ENCODE measurements around the gene DAND5. TPM values are rescaled to one million over a fixed set of nuclear protein-coding genes. Genes with fewer than 3 reads are reported as not detected.

The DAND5 gene
- total and polyA plus RNA-seq, 2 of the 13 experiments (the other 11 are each of a cell fraction or from before 2014, with no cell fraction given) = 0.04 TPM; not detected in 1

DNA sequence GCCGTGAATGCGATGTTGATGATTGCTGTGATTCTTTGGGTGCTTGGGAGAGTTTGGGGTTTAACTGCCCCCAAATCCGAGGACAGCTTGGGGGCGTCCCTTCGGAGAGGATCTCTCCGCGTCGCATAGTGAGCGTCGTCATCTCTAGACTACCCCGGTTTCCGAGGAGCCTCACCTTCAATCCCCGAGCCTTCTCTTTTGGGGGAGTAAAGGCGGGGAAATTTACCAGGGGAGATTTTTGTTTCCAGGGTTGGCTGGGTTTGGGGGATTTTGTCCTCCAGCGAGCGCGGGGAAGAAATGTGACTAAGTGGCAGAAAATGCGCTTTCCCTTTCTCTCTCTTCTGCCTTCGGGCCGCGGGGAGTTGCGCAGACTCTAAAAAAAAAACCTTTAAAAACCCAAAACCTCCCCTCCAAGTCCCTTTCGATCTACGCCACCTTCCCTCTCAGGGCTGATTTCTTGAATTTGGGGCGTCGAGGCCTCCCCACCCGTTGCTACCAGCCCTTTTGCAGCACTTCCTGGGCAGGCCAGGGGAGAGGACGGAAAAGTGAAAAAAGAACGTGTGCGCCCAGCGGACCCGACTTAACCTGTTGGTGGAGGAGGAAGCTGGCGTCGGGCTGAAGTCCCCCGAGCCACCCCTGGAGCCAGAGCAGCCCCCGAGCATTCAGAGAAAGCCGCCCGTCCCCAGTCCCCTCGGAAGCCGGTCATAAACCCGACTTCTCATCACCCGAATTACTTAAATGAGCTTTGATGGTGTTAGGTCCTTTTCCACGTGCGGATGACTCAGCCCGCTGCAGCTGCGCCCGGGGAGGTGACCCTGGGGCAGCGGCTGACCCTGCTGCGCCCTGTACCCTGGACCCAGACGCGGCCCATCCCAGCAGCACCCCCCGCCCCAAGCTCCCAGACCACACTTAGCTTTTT is 43.6 kb downstream of the DAND5 start (continued):
- no peak for TF ChIP-seq ZNF841 (CRISPR knock-in tag; IDR thresholded peaks at IDR 0.05; ENCODE audit: borderline replicate concordance)
- no peak for TF ChIP-seq NKX3-1 (CRISPR knock-in tag; IDR thresholded peaks at IDR 0.05)
- TF ChIP-seq RBM39 (IDR thresholded peaks at IDR 0.05; ENCODE audit: low read depth, low read length, poor library complexity, severe bottlenecking) = peak; percentile 83
- TF ChIP-seq ZFAT (CRISPR knock-in tag; conservative IDR thresholded peaks at IDR 0.05) = no peak
- TF ChIP-seq, protein P1, sequence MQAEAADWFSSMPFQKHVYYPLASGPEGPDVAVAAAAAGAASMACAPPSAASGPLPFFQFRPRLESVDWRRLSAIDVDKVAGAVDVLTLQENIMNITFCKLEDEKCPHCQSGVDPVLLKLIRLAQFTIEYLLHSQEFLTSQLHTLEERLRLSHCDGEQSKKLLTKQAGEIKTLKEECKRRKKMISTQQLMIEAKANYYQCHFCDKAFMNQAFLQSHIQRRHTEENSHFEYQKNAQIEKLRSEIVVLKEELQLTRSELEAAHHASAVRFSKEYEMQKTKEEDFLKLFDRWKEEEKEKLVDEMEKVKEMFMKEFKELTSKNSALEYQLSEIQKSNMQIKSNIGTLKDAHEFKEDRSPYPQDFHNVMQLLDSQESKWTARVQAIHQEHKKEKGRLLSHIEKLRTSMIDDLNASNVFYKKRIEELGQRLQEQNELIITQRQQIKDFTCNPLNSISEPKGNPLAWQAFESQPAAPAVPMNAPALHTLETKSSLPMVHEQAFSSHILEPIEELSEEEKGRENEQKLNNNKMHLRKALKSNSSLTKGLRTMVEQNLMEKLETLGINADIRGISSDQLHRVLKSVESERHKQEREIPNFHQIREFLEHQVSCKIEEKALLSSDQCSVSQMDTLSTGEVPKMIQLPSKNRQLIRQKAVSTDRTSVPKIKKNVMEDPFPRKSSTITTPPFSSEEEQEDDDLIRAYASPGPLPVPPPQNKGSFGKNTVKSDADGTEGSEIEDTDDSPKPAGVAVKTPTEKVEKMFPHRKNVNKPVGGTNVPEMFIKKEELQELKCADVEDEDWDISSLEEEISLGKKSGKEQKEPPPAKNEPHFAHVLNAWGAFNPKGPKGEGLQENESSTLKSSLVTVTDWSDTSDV (CRISPR knock-in tag; IDR thresholded peaks at IDR 0.05) = no peak
- peak; percentile 71 for TF ChIP-seq HNRNPLL (IDR thresholded peaks at IDR 0.05; ENCODE audit: low read depth, low read length, poor library complexity, severe bottlenecking)
- peak; percentile 64 for TF ChIP-seq XRCC5 (optimal IDR thresholded peaks at IDR 0.05; ENCODE audit: low read length)
- TF ChIP-seq CC2D1A (CRISPR knock-in tag; IDR thresholded peaks at IDR 0.05) = no peak
- TF ChIP-seq, protein P2, sequence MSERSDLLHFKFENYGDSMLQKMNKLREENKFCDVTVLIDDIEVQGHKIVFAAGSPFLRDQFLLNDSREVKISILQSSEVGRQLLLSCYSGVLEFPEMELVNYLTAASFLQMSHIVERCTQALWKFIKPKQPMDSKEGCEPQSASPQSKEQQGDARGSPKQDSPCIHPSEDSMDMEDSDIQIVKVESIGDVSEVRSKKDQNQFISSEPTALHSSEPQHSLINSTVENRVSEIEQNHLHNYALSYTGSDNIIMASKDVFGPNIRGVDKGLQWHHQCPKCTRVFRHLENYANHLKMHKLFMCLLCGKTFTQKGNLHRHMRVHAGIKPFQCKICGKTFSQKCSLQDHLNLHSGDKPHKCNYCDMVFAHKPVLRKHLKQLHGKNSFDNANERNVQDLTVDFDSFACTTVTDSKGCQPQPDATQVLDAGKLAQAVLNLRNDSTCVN (CRISPR knock-in tag; IDR thresholded peaks at IDR 0.05; ENCODE audit: borderline replicate concordance) = no peak
- peak; percentile 97 for TF ChIP-seq ESRRA (CRISPR knock-in tag; IDR thresholded peaks at IDR 0.05; ENCODE audit: low read depth)
- TF ChIP-seq PAF1 (CRISPR knock-in tag; IDR thresholded peaks at IDR 0.05) = no peak
- no peak for TF ChIP-seq ZNF138 (CRISPR knock-in tag; IDR thresholded peaks at IDR 0.05; ENCODE audit: low read depth)
- TF ChIP-seq, protein P3, sequence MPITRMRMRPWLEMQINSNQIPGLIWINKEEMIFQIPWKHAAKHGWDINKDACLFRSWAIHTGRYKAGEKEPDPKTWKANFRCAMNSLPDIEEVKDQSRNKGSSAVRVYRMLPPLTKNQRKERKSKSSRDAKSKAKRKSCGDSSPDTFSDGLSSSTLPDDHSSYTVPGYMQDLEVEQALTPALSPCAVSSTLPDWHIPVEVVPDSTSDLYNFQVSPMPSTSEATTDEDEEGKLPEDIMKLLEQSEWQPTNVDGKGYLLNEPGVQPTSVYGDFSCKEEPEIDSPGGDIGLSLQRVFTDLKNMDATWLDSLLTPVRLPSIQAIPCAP (CRISPR knock-in tag; IDR thresholded peaks at IDR 0.05; ENCODE audit: low read depth) = no peak
- no peak for TF ChIP-seq SSRP1 (CRISPR knock-in tag; IDR thresholded peaks at IDR 0.05)
- 0 out of 2 replicates have a peak, but pooled peaks have one; percentile 48 for TF ChIP-seq ZNF264 (CRISPR knock-in tag; IDR thresholded peaks at IDR 0.05)
- TF ChIP-seq ZNF367 (CRISPR knock-in tag; IDR thresholded peaks at IDR 0.05; ENCODE audit: borderline replicate concordance) = no peak
- no peak for TF ChIP-seq ZNF225 (CRISPR knock-in tag; IDR thresholded peaks at IDR 0.05)
- TF ChIP-seq ZFP82 (CRISPR knock-in tag; IDR thresholded peaks at IDR 0.05; ENCODE audit: borderline replicate concordance) = no peak
- peak; percentile 44; the same call in 1 of the 2 replicates for TF ChIP-seq RAD21 (CRISPR knock-in tag; IDR thresholded peaks at IDR 0.05)
- TF ChIP-seq, protein P4, sequence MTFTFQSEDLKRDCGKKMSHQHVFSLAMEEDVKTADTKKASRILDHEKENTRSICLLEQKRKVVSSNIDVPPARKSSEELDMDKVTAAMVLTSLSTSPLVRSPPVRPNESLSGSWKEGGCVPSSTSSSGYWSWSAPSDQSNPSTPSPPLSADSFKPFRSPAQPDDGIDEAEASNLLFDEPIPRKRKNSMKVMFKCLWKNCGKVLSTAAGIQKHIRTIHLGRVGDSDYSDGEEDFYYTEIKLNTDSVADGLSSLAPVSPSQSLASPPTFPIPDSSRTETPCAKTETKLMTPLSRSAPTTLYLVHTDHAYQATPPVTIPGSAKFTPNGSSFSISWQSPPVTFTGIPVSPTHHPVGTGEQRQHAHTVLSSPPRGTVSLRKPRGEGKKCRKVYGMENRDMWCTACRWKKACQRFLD (CRISPR knock-in tag; IDR thresholded peaks at IDR 0.05; ENCODE audit: borderline replicate concordance) = no peak
- TF ChIP-seq, protein P5, sequence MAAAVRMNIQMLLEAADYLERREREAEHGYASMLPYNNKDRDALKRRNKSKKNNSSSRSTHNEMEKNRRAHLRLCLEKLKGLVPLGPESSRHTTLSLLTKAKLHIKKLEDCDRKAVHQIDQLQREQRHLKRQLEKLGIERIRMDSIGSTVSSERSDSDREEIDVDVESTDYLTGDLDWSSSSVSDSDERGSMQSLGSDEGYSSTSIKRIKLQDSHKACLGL (CRISPR knock-in tag; IDR thresholded peaks at IDR 0.05) = 0 out of 2 replicates have a peak, but pooled peaks have one; percentile 58

Measured in HepG2 (cell line).